CD4-positive, alpha-beta T cell treated with Interleukin-1 beta for 1 hour (primary cell): ENCODE data around the gene BBS2.

ENCODE experiments used
- DNase-seq, 2 donors: peaks; one replicate each; pipeline ENCODE4 v3.0.0-alpha.2; 2020 to 2022

Gene BBS2

DNA sequence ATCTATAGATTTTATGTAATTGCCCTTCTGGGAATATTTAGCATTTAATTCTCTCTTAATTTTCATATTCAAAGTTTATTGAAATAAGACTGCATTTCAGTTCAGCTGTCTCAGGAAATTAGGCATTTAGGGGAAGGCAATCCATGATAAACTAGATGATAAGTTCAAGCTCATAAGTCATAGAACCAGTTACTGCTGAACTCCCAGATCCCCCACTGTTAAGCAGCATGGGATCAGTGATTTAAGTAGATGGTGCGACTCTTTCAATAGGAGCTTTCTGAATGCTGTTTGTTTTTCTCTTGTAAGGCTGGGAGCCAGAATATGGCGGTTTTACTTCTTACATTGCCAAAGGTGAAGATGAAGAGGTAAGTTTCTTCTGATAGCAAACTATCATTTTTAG lies 44.6 kb downstream of the BBS2 start:
- no peak for DNase-seq

DNA sequence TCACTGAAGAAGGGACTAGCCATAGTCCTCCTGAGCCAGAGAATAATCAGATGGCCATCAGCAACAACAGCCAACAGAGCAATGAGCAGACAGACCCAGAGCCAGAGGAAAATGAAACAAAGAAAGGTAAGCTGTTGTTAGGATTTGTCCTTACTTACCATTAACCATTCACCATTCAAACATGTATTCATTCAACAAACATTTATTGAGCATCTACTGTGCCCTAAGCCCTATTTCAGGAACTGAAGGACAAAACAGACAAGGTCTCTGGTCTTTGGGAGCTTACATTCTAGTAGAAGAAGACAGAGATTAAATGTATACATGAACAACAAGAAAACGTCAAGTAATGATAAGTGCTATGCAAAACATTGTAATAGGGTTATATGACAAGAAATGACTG lies 49.2 kb downstream of the BBS2 start:
- DNase-seq = no peak

- DNase-seq = no peak
Observed at GRCh38 chr16:56470232-56470631, 49.6 kb downstream of the BBS2 start.

DNA sequence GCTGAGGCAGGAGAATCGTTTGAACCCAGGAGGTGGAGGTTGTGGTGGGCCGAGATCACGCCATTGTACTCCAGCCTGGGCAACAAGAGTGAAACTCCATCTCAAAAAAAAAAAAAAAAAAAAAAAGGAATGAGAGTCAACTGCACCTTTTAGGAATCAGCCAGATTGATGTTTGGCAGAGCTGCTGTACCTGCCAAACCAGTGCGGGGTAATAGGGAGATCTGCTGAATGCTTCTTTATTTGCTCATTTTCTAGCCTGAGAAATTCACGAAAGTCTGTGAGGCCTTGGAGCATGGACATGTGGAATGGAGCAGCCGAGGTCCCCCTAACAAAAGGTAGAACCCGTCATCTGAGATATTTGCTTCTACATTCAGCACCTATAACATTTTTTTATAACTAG lies 50.1 kb downstream of the BBS2 start:
- DNase-seq = no peak

DNA sequence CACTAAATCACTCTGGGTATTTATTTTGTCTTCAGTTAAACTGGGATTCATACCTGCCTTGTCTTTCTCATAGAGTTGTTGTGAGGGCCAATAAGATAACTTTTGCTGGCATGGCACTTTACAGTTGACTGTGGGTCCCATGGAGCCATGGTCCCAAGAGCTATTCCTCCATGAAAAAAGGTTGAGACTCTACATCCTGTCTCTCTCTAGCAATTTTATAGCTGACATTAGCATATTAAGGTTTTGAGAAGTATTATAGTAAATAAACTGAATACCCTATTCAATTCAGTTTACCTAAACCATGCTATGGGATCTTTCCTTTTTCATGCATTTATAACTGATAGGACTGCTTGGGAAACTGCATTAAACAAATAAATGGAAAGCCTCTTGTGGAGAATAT lies 51.0 kb downstream of the BBS2 start:
- no peak for DNase-seq

- no peak for DNase-seq
Observed at GRCh38 chr16:56466344-56466743, 53.5 kb downstream of the BBS2 start.

GRCh38 chr16:56463153-56463552 lies 56.7 kb downstream of the BBS2 start:
- no peak for DNase-seq

DNA sequence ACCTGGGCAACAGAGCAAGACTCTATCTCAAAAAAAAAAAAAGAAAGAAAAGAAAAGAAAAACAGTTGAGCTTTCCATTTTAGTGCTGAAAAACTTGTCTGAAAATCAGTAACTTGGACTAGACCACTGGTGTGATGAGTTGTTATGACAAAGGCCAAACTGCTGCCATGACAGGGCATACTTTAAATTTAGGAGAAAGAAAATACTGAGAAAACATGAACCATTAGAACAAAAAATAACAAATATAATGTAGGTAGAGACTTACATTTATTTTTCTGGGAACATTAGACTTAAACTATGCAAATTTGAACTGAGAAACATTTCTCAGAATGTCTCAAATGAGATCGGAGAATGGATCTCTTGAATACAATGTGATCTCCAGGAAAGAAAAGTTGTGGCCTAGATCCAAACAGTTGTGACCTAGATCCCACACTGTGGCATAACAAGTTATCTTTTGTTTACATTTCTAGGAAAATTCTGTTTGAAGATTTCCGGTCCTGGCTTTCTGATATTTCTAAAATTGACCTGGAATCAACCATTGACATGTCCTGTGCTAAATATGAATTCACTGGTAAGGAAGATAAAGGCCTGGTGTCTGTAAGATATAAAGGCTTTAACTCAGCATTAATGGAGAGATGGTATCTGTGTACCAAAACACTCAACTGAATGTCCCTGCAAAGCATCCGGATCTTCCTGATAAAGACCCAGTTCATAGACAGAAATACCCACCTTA lies 57.6 kb downstream of the BBS2 start:
- DNase-seq = no peak

- DNase-seq = no peak
Observed at GRCh38 chr16:56460101-56460500, 59.7 kb downstream of the BBS2 start.

DNA sequence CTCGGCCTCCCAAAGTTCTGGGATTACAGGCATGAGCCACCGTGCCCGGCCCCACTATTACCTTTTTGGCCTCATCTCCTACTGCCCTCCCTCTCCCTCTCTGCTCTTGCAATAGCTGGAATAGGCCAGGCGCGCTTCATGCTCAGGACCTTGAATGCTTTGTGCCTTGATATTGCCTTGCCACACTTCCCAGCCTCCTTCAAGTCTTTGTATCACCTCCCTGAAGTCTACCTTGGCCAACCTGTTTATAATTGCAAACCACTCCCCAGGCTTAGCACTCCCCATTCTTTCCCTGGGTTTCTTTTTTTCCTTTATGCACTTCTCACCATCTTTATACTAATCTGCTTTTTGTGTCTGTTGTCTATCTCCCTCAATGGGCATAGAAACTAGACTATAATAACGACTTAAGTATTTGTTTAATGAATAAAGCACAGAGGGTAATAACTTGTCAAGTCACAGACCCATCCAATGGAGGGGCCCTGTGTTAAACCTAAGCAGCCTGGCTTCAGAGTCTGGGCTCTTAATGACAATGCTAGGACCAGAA lies 61.8 kb downstream of the BBS2 start:
- no peak for DNase-seq

DNA sequence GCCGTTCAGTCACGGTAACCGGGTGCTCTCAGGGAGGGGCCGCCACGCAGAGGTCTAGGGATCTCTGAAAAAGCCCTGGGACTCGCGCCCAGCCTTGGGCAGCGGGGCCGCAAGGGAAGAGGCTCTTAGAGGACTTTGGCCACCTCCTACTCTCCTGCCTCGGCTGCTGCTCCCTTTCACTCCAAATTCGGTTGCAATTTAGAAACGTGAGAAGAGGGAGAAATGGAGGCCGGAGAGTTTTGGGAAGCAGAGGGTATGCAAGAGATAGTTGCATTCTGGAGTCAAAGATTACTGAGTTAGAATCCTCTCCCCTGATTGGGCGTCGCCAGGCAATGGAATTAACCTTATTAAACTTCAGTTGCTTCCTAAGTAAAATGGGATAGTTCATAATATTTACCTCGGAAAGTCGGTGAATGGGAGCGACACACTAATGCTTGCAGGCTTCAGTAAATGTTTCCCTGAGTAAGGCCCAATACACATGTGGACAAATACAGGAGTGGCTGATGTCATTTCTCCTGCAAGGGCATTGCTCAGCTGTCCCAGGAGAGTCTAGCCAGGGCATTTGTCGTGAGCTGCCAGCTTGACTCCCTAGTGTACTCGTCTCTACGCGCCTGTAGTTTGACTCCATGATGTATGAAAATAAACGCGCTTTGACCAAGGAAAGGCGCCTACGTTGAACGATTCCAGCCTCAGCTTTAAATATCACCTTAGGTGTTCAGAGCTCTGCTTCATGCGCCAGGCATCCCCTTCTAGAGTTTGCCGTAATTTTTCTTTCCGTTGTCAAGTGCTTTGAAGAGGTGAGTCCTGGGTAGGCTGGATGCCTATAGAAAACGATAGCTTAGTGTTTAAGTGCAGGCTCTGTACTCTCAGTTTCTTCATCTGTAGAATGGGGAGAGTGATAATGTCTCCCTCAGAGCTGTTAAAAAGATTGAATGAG lies 67.8 kb downstream of the BBS2 start:
- DNase-seq = no peak

GRCh38 chr16:56450986-56451752 lies 68.7 kb downstream of the BBS2 start, which contains the start of the genes NUDT21 and OGFOD1:
Gene NUDT21 (minus strand): TSS chr16:56451332. CDS start chr16:56451202, 130 bp downstream.
Gene OGFOD1 (plus strand): TSS chr16:56451554. CDS start chr16:56451613, 59 bp downstream.
- peak; percentile 94 to 96 for DNase-seq

GRCh38 chr16:56450275-56450985 lies 69.4 kb downstream of the BBS2 start:
- no peak for DNase-seq

DNA sequence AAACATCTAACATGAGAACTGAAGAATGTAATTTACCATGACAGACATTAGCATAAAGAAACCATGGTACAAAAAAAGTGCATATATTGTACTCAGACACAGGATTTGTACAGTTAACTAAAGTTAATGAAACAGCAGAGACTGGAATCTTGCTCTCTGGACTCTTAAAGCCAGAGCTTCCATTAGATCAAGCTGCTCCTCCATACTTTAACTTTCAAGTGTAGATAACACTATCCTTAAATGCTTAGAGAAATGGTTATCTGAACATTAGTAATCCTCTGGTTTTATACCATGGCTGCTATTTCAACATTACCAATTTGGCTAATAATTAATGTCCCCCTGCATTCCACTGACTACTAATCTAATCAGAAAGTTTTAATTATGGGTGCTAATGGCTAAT lies 71.8 kb downstream of the BBS2 start:
- no peak for DNase-seq

GRCh38 chr16:56447286-56447685 lies 72.5 kb downstream of the BBS2 start:
- no peak for DNase-seq

GRCh38 chr16:56438038-56438437 lies 81.8 kb downstream of the BBS2 start:
- DNase-seq = no peak

DNA sequence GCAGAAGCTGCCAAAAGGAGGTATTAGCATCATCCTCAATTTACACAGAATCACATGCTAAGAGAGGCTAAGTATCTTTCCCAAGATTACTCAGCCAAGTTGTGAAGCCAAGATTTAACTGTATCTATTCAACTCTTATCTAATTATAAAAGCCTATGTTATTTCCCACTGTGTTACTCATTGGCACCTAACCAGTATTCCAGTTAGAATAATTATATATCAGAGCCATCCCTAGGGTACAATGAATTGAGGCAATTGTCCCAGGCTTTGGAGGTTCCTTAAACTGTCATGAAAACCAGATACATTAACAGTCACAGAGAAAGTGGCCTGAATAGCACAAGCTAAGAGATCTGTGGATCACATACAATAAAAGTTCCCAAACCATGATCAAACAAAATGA lies 83.6 kb downstream of the BBS2 start:
- no peak for DNase-seq
